ENCODE results near the gene ALPI.
"Not testable (repeated sequence)": the region's sequence is repeated elsewhere in the genome, so short reads cannot be mapped to it uniquely, and the experiment has no call there.

The ALPI gene

GRCh38 chr2:232455426-232456255 lies at the start of gene ALPI:
Gene ALPI, plus strand, starts transcription at chr2:232456153. Its CDS starts 47 bp downstream, at chr2:232456200.
- DNase-seq: no peak

- no peak for DNase-seq
Observed at GRCh38 chr2:232406556-232407310, 49.2 kb upstream of the ALPI start, which contains the start of gene ALPG. Gene ALPG, plus strand, starts transcription at chr2:232406844. Its CDS starts 51 bp downstream, at chr2:232406895.

GRCh38 chr2:232407428-232408150 lies 48.4 kb upstream of the ALPI start:
- not testable (repeated sequence) for DNase-seq

GRCh38 chr2:232408269-232408668 lies 47.7 kb upstream of the ALPI start:
- not testable (repeated sequence) for DNase-seq

GRCh38 chr2:232409617-232410016 lies 46.3 kb upstream of the ALPI start:
- not testable (repeated sequence) for DNase-seq

GRCh38 chr2:232410238-232410900 lies 45.6 kb upstream of the ALPI start:
- DNase-seq: no peak

- no peak for DNase-seq
Observed at GRCh38 chr2:232411901-232412629, 43.9 kb upstream of the ALPI start.

- no peak for DNase-seq
Observed at GRCh38 chr2:232412986-232413385, 43.0 kb upstream of the ALPI start.

- no peak for DNase-seq
Observed at GRCh38 chr2:232415138-232415690, 40.7 kb upstream of the ALPI start.

GRCh38 chr2:232415736-232416520 lies 40.0 kb upstream of the ALPI start:
- DNase-seq: no peak

- DNase-seq: no peak
Observed at GRCh38 chr2:232416521-232417470, 39.2 kb upstream of the ALPI start.

- no peak for DNase-seq
Observed at GRCh38 chr2:232417489-232417888, 38.5 kb upstream of the ALPI start.

GRCh38 chr2:232418056-232418455 lies 37.9 kb upstream of the ALPI start:
- DNase-seq: no peak

GRCh38 chr2:232418466-232419244 lies 37.3 kb upstream of the ALPI start:
- DNase-seq: no peak

- DNase-seq: no peak
Observed at GRCh38 chr2:232419245-232420072, 36.5 kb upstream of the ALPI start.

GRCh38 chr2:232420073-232420454 lies 35.9 kb upstream of the ALPI start:
- DNase-seq: no peak

GRCh38 chr2:232420463-232421188 lies 35.3 kb upstream of the ALPI start:
- DNase-seq: no peak
